HepG2 (cell line): ENCODE data around the gene COASY. TPM values are rescaled to one million over a fixed set of nuclear protein-coding genes. Genes with fewer than 3 reads are reported as not detected.

Experiments
- ARID5B ChIP-seq: IDR thresholded peaks from 2 replicates; pipeline ENCODE4 v1.4.0; 2020; ENCODE audit warnings: mild to moderate bottlenecking, missing genetic modification reagents
- BORCS8-MEF2B ChIP-seq: sonication (generic); formaldehyde crosslinking; IDR thresholded peaks from 2 replicates; pipeline ENCODE4 v1.8.0; 2022; ENCODE audit warnings: mild to moderate bottlenecking, missing genetic modification reagents
- CBX2 ChIP-seq, 2 experiments: fragments of 200-600 bp in 1 of 2; sonication (generic); formaldehyde crosslinking in 1 of 2; IDR thresholded peaks; 2 replicates each; pipeline versions ENCODE4 v1.7.0 to v1.8.1; 2018 to 2022; ENCODE audit warnings: low read depth in 2 of 2, low read length in 1 of 2, mild to moderate bottlenecking in 1 of 2, missing genetic modification reagents in 1 of 2
- DBP ChIP-seq: sonication (generic); formaldehyde crosslinking; IDR thresholded peaks from 2 replicates; pipeline ENCODE4 v1.4.0; 2020; ENCODE audit warnings: missing genetic modification reagents; ENCODE audit errors: not compliant biosample characterization
- HIC2 ChIP-seq: sonication (generic); formaldehyde crosslinking; IDR thresholded peaks from 2 replicates; pipeline ENCODE4 v1.9.0; 2022; ENCODE audit warnings: low read depth, missing genetic modification reagents
- HNF4G ChIP-seq, 2 experiments: sonication (generic) in 1 of 2; formaldehyde crosslinking in 1 of 2; IDR thresholded peaks; 2 replicates each; pipeline versions ENCODE4 v1.4.0 to v1.6.1; 2011 to 2020; ENCODE audit warnings: borderline replicate concordance in 2 of 2, low read depth in 2 of 2, mild to moderate bottlenecking in 2 of 2, low read length in 1 of 2, missing genetic modification reagents in 1 of 2, moderate library complexity in 1 of 2
- MAZ ChIP-seq, 2 experiments: sonication (generic) in 1 of 2; formaldehyde crosslinking in 1 of 2; IDR thresholded peaks; 2 replicates each; pipeline versions ENCODE4 v1.5.0 to v1.6.1; 2012 to 2020; ENCODE audit warnings: low read depth in 2 of 2, mild to moderate bottlenecking in 2 of 2, borderline replicate concordance in 1 of 2, improper control_type of control experiment in 1 of 2, low read length in 1 of 2, missing genetic modification reagents in 1 of 2, moderate library complexity in 1 of 2
- NFE2L2 ChIP-seq: fragments of 150-350 bp; IDR thresholded peaks from 2 replicates; pipeline ENCODE4 v1.6.1; 2014; ENCODE audit warnings: low read length
- TERF1 ChIP-seq: sonication (generic); formaldehyde crosslinking; IDR thresholded peaks from 2 replicates; pipeline ENCODE4 v1.8.0; 2022; ENCODE audit warnings: mild to moderate bottlenecking, missing genetic modification reagents, moderate library complexity
- TOPORS ChIP-seq: sonication (generic); formaldehyde crosslinking; IDR thresholded peaks from 2 replicates; pipeline ENCODE4 v1.8.0; 2023; ENCODE audit warnings: mild to moderate bottlenecking, missing genetic modification reagents
- XRCC5 ChIP-seq: fragments of 200-400 bp; formaldehyde crosslinking; optimal IDR thresholded peaks from 2 replicates; pipeline ENCODE3; 2017; ENCODE audit warnings: mild to moderate bottlenecking, low read length
- ZMYM2 ChIP-seq: sonication (generic); formaldehyde crosslinking; IDR thresholded peaks from 2 replicates; pipeline ENCODE4 v1.8.0; 2022; ENCODE audit warnings: mild to moderate bottlenecking, missing genetic modification reagents
- ZNF234 ChIP-seq: sonication (generic); formaldehyde crosslinking; conservative IDR thresholded peaks from 2 replicates; pipeline ENCODE4 v1.5.1; 2020; ENCODE audit warnings: mild to moderate bottlenecking, missing genetic modification reagents
- ZNF362 ChIP-seq: sonication (generic); formaldehyde crosslinking; IDR thresholded peaks from 2 replicates; pipeline ENCODE4 v1.4.0; 2020; ENCODE audit warnings: missing genetic modification reagents, mild to moderate bottlenecking, borderline replicate concordance
- ZNF605 ChIP-seq: sonication (generic); formaldehyde crosslinking; IDR thresholded peaks from 2 replicates; pipeline ENCODE4 v1.8.0; 2022; ENCODE audit warnings: mild to moderate bottlenecking, missing genetic modification reagents
- ZNF850 ChIP-seq: sonication (generic); formaldehyde crosslinking; conservative IDR thresholded peaks from 2 replicates; pipeline ENCODE4 v1.9.0; 2021; ENCODE audit warnings: mild to moderate bottlenecking, missing genetic modification reagents
- ZNF891 ChIP-seq: sonication (generic); formaldehyde crosslinking; IDR thresholded peaks from 2 replicates; pipeline ENCODE4 v1.5.0; 2020; ENCODE audit warnings: mild to moderate bottlenecking, missing genetic modification reagents
- polyA plus RNA-seq, 8 experiments: library from polyadenylated mRNA; depleted of rRNA in 3 of 8; stranded (reverse) in 7 of 8; unstranded in 1 of 8; fragments of >200 nt; fragmentation: Illumina TruSeq in 4 of 8; extraction: Trizol in 4 of 8; gene quantifications; 2 replicates each; pipeline versions ENCODE4 v1.2.1 to v1.2.3, GENCODE V29; 2011 to 2016; ENCODE audit warnings: low read depth in 4 of 8, missing spikeins in 1 of 8, mixed read lengths in 1 of 8; ENCODE audit not compliant: insufficient read depth in 1 of 8
- total RNA-seq, 5 experiments: library from RNA; depleted of rRNA; stranded (reverse); fragments of >200 nt; fragmentation: Illumina TruSeq; extraction: Trizol; gene quantifications; 2 replicates each; pipeline ENCODE4 v1.2.3, GENCODE V29; 2016; ENCODE audit warnings: low read depth in 1 of 5

Gene COASY
- total and polyA plus RNA-seq, 2 of the 13 experiments (the other 11 are each of a cell fraction or from before 2014, with no cell fraction given), result 90.7 to 125 TPM

- TF ChIP-seq XRCC5 (peak; percentile 70), ZNF605 (CRISPR knock-in tag) (peak; percentile 92), BORCS8-MEF2B (CRISPR knock-in tag) (peak; percentile 74), CBX2 (IDR thresholded peaks at IDR 0.05; ENCODE audit: low read depth, low read length) (no peak), CBX2 (CRISPR knock-in tag; IDR thresholded peaks at IDR 0.05; ENCODE audit: low read depth) (no peak), ZMYM2 (no peak), DBP (CRISPR knock-in tag) (peak; percentile 88), TOPORS (CRISPR knock-in tag) (no peak; the same call in 1 of the 2 replicates), NFE2L2 (no peak), MAZ (IDR thresholded peaks at IDR 0.05; ENCODE audit: borderline replicate concordance, low read depth, low read length) (peak; percentile 76; the same call in 1 of the 2 replicates), MAZ (CRISPR knock-in tag; IDR thresholded peaks at IDR 0.05; ENCODE audit: low read depth) (peak; percentile 97), TERF1 (CRISPR knock-in tag) (no peak), HNF4G (IDR thresholded peaks at IDR 0.05; ENCODE audit: borderline replicate concordance, low read depth, low read length) (peak; percentile 38; the same call in 1 of the 2 replicates), HNF4G (CRISPR knock-in tag; IDR thresholded peaks at IDR 0.05; ENCODE audit: borderline replicate concordance, low read depth) (no peak; the same call in 1 of the 2 replicates), ZNF234 (CRISPR knock-in tag) (no peak), HIC2 (CRISPR knock-in tag) (no peak), ZNF850 (CRISPR knock-in tag) (no peak; the same call in 1 of the 2 replicates), ZNF362 (CRISPR knock-in tag) (peak; percentile 53; the same call in 1 of the 2 replicates), ARID5B (CRISPR knock-in tag) (peak; percentile 77), ZNF891 (CRISPR knock-in tag) (no peak)
Measured at GRCh38 chr17:42554250-42555121, 7.5 kb upstream of the COASY start (continued).
